IMR-90 (cell line): Measurements from ENCODE around the gene HOXB6. TPM values are rescaled to one million over a fixed set of nuclear protein-coding genes. Genes with fewer than 3 reads are reported as not detected.
A peak's percentile ranks its signal among the peaks of the same experiment; 100 is the strongest.

Experiments
- ATAC-seq: fragments of 200-7000 bp; cut with Tn5 transposase; 2 replicates; pipeline ENCODE4 v1.9.1; 2020; ENCODE audit warnings: low read depth, mild to moderate bottlenecking, moderate library complexity
- BruUV-seq: library from RNA; stranded (reverse); fragments of 400-500 nt; replicated peaks from 2 replicates; lab custom pipeline; 2021; lab: Mats Ljungman, UMichigan
- CTCF ChIA-PET: fragments of 300-600 bp; formaldehyde crosslinking; extraction: SDS; loops from one replicate; lab custom pipeline; 2021; ENCODE audit warnings: antibody characterized with exemption; lab: Yijun Ruan, JAX
- POLR2A ChIA-PET: fragments of 300-600 bp; sonication (Branson Sonifier 250); formaldehyde crosslinking; loops from one replicate; lab custom pipeline; 2022; ENCODE audit warnings: antibody characterized with exemption; ENCODE audit not compliant: unreplicated experiment; lab: Charles Lee
- DNase-seq: peaks from one replicate; pipeline ENCODE4 v3.0.0; 2013
- H2AFZ ChIP-seq: replicated peaks from 2 replicates; pipeline ENCODE3; 2013; ENCODE audit warnings: low read length, mild to moderate bottlenecking; ENCODE audit not compliant: poor library complexity
- H2AK5ac ChIP-seq: 2 replicates; pipeline ENCODE4 v1.6.1; 2013; ENCODE audit warnings: low read depth, low read length, inconsistent platforms
- H2AK9ac ChIP-seq: replicated peaks from 2 replicates; pipeline ENCODE3; 2013; ENCODE audit warnings: mild to moderate bottlenecking, low read depth, low read length, moderate library complexity; ENCODE audit not compliant: poor library complexity
- H2BK120ac ChIP-seq: 2 replicates; pipeline ENCODE4 v1.6.1; 2013; ENCODE audit warnings: low read depth, low read length, inconsistent platforms
- H2BK15ac ChIP-seq: 3 replicates; pipeline ENCODE4 v1.6.1; 2013; ENCODE audit warnings: low read depth, low read length, inconsistent platforms
- H2BK20ac ChIP-seq: 2 replicates; pipeline ENCODE4 v1.6.1; 2013; ENCODE audit warnings: low read depth, mild to moderate bottlenecking, inconsistent platforms, low read length, moderate library complexity
- H2BK5ac ChIP-seq: 2 replicates; pipeline ENCODE4 v1.6.1; 2013; ENCODE audit warnings: mild to moderate bottlenecking, low read depth, low read length, inconsistent platforms; ENCODE audit not compliant: poor library complexity, severe bottlenecking
- H3K14ac ChIP-seq: replicated peaks from 2 replicates; pipeline ENCODE4 v1.6.1; 2013; ENCODE audit warnings: low read depth, low read length, inconsistent platforms
- H3K18ac ChIP-seq: 2 replicates; pipeline ENCODE4 v1.6.1; 2013; ENCODE audit warnings: low read depth, low read length, control low read depth
- H3K23ac ChIP-seq: 2 replicates; pipeline ENCODE4 v1.6.1; 2013; ENCODE audit warnings: low read depth, low read length, inconsistent platforms
- H3K27ac ChIP-seq: 2 replicates; pipeline ENCODE4 v1.5.1; 2013; ENCODE audit warnings: mild to moderate bottlenecking, control low read depth, low read length; ENCODE audit not compliant: insufficient read depth
- H3K27me3 ChIP-seq: 2 replicates; pipeline ENCODE4 v1.6.1; 2013; ENCODE audit warnings: low read length; ENCODE audit not compliant: control insufficient read depth, insufficient read depth
- H3K36me3 ChIP-seq: 2 replicates; pipeline ENCODE4 v1.6.1; 2013; ENCODE audit warnings: low read length, mixed read lengths; ENCODE audit not compliant: control insufficient read depth, insufficient read depth
- H3K4ac ChIP-seq: 2 replicates; pipeline ENCODE4 v1.6.1; 2013; ENCODE audit warnings: low read depth, low read length, inconsistent platforms
- H3K4me1 ChIP-seq: 2 replicates; pipeline ENCODE4 v1.6.1; 2013; ENCODE audit warnings: low read length, mixed read lengths; ENCODE audit not compliant: control insufficient read depth, insufficient read depth
- H3K4me2 ChIP-seq: 2 replicates; pipeline ENCODE4 v1.6.1; 2013; ENCODE audit warnings: low read depth, mild to moderate bottlenecking, control low read depth, low read length, moderate library complexity
- H3K4me3 ChIP-seq: 2 replicates; pipeline ENCODE4 v1.5.1; 2013; ENCODE audit warnings: low read depth, mild to moderate bottlenecking, control low read depth, low read length, moderate library complexity; ENCODE audit not compliant: insufficient read depth
- H3K56ac ChIP-seq: 2 replicates; pipeline ENCODE4 v1.6.1; 2013; ENCODE audit warnings: low read length, inconsistent platforms; ENCODE audit not compliant: insufficient read depth; ENCODE audit errors: extremely low read depth
- H3K79me1 ChIP-seq, 2 experiments: 2 replicates each; pipeline ENCODE4 v1.6.1; 2013; ENCODE audit warnings: low read length in 2 of 2, inconsistent platforms in 1 of 2, low read depth in 1 of 2
- H3K9ac ChIP-seq: 2 replicates; pipeline ENCODE4 v1.6.1; 2013; ENCODE audit warnings: low read depth, low read length, control low read depth
- H3K9me1 ChIP-seq: 2 replicates; pipeline ENCODE4 v1.6.1; 2013; ENCODE audit warnings: low read length, inconsistent platforms; ENCODE audit not compliant: insufficient read depth
- H3K9me3 ChIP-seq: 2 replicates; pipeline ENCODE4 v1.6.1; 2013; ENCODE audit warnings: low read length; ENCODE audit not compliant: control insufficient read depth, insufficient read depth
- H4K20me1 ChIP-seq: 2 replicates; pipeline ENCODE4 v1.6.1; 2013; ENCODE audit warnings: low read length, inconsistent platforms; ENCODE audit not compliant: insufficient read depth
- H4K5ac ChIP-seq: 2 replicates; pipeline ENCODE4 v1.6.1; 2013; ENCODE audit warnings: mild to moderate bottlenecking, low read depth, low read length, control low read depth
- H4K8ac ChIP-seq, 2 experiments: 2 replicates each; pipeline ENCODE4 v1.6.1; 2013; ENCODE audit warnings: low read depth in 2 of 2, low read length in 2 of 2, control low read depth in 1 of 2, inconsistent platforms in 1 of 2
- H4K91ac ChIP-seq: 2 replicates; pipeline ENCODE4 v1.6.1; 2013; ENCODE audit warnings: low read depth, low read length, inconsistent platforms; ENCODE audit not compliant: insufficient read depth
- MAZ ChIP-seq: IDR thresholded peaks from 2 replicates; pipeline ENCODE4 v1.6.1; 2012; ENCODE audit warnings: low read depth, mild to moderate bottlenecking, low read length, improper control_type of control experiment, moderate library complexity, borderline replicate concordance
- WGBS, 2 experiments: methylation state at CpG; one replicate each; pipeline versions ENCODE4 v1.1.5 to v1.1.7; 2013; ENCODE audit warnings: missing lambda C conversion rate in 2 of 2; ENCODE audit not compliant: insufficient read length in 1 of 2; ENCODE audit errors: extremely low coverage in 2 of 2; 5-methylcytosine and 5-hydroxymethylcytosine counted together
- dilution Hi-C: fragments of 300-500 bp; cut with HindIII; formaldehyde crosslinking; loops from one replicate; pipeline ENCODE4 v1.14.3; 2018; ENCODE audit warnings: low sequenced_read_pairs; ENCODE audit not compliant: unreplicated experiment
- in situ Hi-C: fragments of 300-500 bp; cut with MboI; formaldehyde crosslinking; loops from 3 replicates; pipeline ENCODE4 v1.14.3; 2019; ENCODE audit warnings: low sequenced_read_pairs, inconsistent platforms, mixed read lengths
- intact Hi-C: fragments of 100-400 bp; cut with micrococcal nuclease; formaldehyde crosslinking; loops from 2 replicates; pipeline ENCODE4 v1.10.0; 2022
- polyA plus RNA-seq, 3 experiments: library from polyadenylated mRNA; depleted of rRNA; stranded (reverse); fragments of >200 nt; gene quantifications; 2 replicates each; pipeline ENCODE4 v1.2.3, GENCODE V29; 2012; ENCODE audit warnings: low replicate concordance in 1 of 3
- total RNA-seq: library from RNA; depleted of rRNA; stranded (reverse); fragments of >200 nt; gene quantifications from 2 replicates; pipeline ENCODE4 v1.2.3, GENCODE V29; 2012

HOXB6 gene
- total and polyA plus RNA-seq, 2 of the 4 experiments (the other 2 are of a cell fraction): 11.1 to 42.2 TPM

GRCh38 chr17:48592577-48592976 is 12.2 kb downstream of the HOXB6 start:
- Histone ChIP-seq H3K9ac (peak overlapping the region; percentile 100), H2BK20ac (0 out of 2 replicates have a peak overlapping the region, but pooled peaks have one; percentile 52), H3K79me1 (no peaks in the 10 kb centered on the region), H3K18ac (peak overlapping the region; percentile 73), H4K20me1 (peaks cover 7% of the 10 kb centered on the region; the same call in 1 of the 2 replicates), H3K23ac (peak overlapping the region; percentile 99), H2BK120ac (peak overlapping the region; percentile 93), H3K4me3 (peak overlapping the region; percentile 91), H2AK5ac (peak overlapping the region; percentile 82), H3K27ac (peak overlapping the region; percentile 99), H4K91ac (peak overlapping the region; percentile 99), H3K4me2 (peak overlapping the region; percentile 81), H3K4me1 (peaks cover 9% of the 10 kb centered on the region), H4K5ac (peak overlapping the region; percentile 50; the same call in 1 of the 2 replicates), H2BK5ac (peak overlapping the region; percentile 99), H3K36me3 (peaks cover 18% of the 10 kb centered on the region; the same call in 1 of the 2 replicates), H2BK15ac (peak overlapping the region; percentile 77; the same call in 2 of the 3 replicates), H2AK9ac (peak overlapping the region; percentile 29), H3K56ac (peak overlapping the region; percentile 100), H3K27me3 (no peaks in the 10 kb centered on the region), H3K9me1 (no peaks in the 10 kb centered on the region), H2AFZ (no peak overlapping the region), H4K8ac (peak overlapping the region; percentile 78 to 99), H3K14ac (peak overlapping the region; percentile 98), H3K9me3 (no peaks in the 10 kb centered on the region), H3K4ac (peak overlapping the region; percentile 95)
- ChIA-PET POLR2A (interaction anchor here (0.6 to 3.1 kb wide), 9 partner anchors 10 to 257 kb away, joined by 3 to 14 read pairs (median 4); no protein-coding TSS in a partner anchor), CTCF (interaction anchor here (0.6 to 1.8 kb wide), 8 partner anchors 10 to 257 kb away, joined by 3 to 6 read pairs (median 4); no protein-coding TSS in a partner anchor)
- no peak for ATAC-seq
- dilution Hi-C loops: no loop called here
- intact Hi-C loops: loop anchor here (2.0 kb wide), 1 partner anchor 22 kb away; no protein-coding TSS in a partner anchor
- in situ Hi-C loops: loop anchor here (10.0 kb wide), 1 partner anchor 568 kb away; no protein-coding TSS in a partner anchor
- TF ChIP-seq MAZ: no peak
- WGBS, 2 experiments: 0% methylated on average over 2 of the region's 14 CpGs; no CpG with 5 or more reads in 1 of the 2 experiments
- BruUV-seq: no TSS peak
- DNase-seq: peak; percentile 10
